B cell (primary cell): ENCODE data around the gene TENM4. TPM values are rescaled to one million over a fixed set of nuclear protein-coding genes. Genes with fewer than 3 reads are reported as not detected.

ENCODE experiments used
- ATAC-seq: fragments of 200-7000 bp; cut with Tn5 transposase; one replicate; pipeline ENCODE4 v1.10.0; 2021; ENCODE audit warnings: low read depth, mild to moderate bottlenecking, moderate number of reproducible peaks, moderate library complexity
- CTCF ChIA-PET: fragments of 350-600 bp; sonication (Branson Sonifier 250); formaldehyde crosslinking; loops from one replicate; lab custom pipeline; 2021; ENCODE audit warnings: antibody characterized with exemption, inconsistent platforms; lab: Charles Lee
- POLR2A ChIA-PET: fragments of 350-600 bp; sonication (Branson Sonifier 250); formaldehyde crosslinking; loops from one replicate; lab custom pipeline; 2021; ENCODE audit warnings: antibody characterized with exemption; lab: Charles Lee
- DNase-seq: peaks from one replicate; pipeline ENCODE4 v3.0.0; 2013
- H2AFZ ChIP-seq: 2 replicates; pipeline ENCODE4 v1.6.1; 2012; ENCODE audit warnings: mild to moderate bottlenecking, low read depth, low read length; ENCODE audit not compliant: insufficient read depth, poor library complexity, severe bottlenecking
- H3K27ac ChIP-seq, 2 donors: 1 replicate in 1 of 2; 2 replicates in 1 of 2; pipeline ENCODE4 v1.5.1; 2012 to 2013; ENCODE audit warnings: low read length in 2 of 2, mild to moderate bottlenecking in 2 of 2, moderate library complexity in 1 of 2
- H3K27me3 ChIP-seq, 4 experiments: fragments of 200-600 bp in 1 of 4; sonication (generic) in 1 of 4; replicated peaks in 1 of 4; 1 replicate in 2 of 4; 2 replicates in 2 of 4; pipeline versions ENCODE4 v1.6.1 to v1.7.0; 2013 to 2016; ENCODE audit warnings: low read length in 3 of 4, mild to moderate bottlenecking in 2 of 4, mixed read lengths in 1 of 4, moderate library complexity in 1 of 4; ENCODE audit not compliant: insufficient read depth in 4 of 4, control insufficient read depth in 3 of 4; ENCODE audit errors: control extremely low read depth in 1 of 4
- H3K36me3 ChIP-seq, 2 experiments: replicated peaks in 1 of 2; 1 replicate in 1 of 2; 2 replicates in 1 of 2; pipeline versions ENCODE4 v1.6.1 to v1.7.1; 2013; ENCODE audit warnings: low read length in 1 of 2; ENCODE audit not compliant: insufficient read depth in 2 of 2, control insufficient read depth in 1 of 2; ENCODE audit errors: control extremely low read depth in 1 of 2, extremely low read depth in 1 of 2
- H3K4me1 ChIP-seq, 2 donors: fragments of 200-600 bp in 1 of 2; sonication (generic) in 1 of 2; 1 replicate in 1 of 2; 2 replicates in 1 of 2; pipeline versions ENCODE4 v1.5.1 to v1.6.1; 2013 to 2017; ENCODE audit warnings: low read length in 2 of 2; ENCODE audit not compliant: control insufficient read depth in 2 of 2, insufficient read depth in 2 of 2
- H3K4me2 ChIP-seq: replicated peaks from 2 replicates; pipeline ENCODE3; 2012; ENCODE audit warnings: mild to moderate bottlenecking, low read depth, low read length; ENCODE audit not compliant: poor library complexity, severe bottlenecking
- H3K4me3 ChIP-seq, 5 experiments: fragments of 200-600 bp in 1 of 5; sonication (generic) in 1 of 5; 1 replicate in 3 of 5; 2 replicates in 2 of 5; pipeline versions ENCODE4 v1.5.1 to v1.7.0; 2011 to 2016; ENCODE audit warnings: low read length in 4 of 5, mild to moderate bottlenecking in 4 of 5, low read depth in 2 of 5, control low read depth in 1 of 5, moderate library complexity in 1 of 5; ENCODE audit not compliant: insufficient read depth in 1 of 5; ENCODE audit errors: control extremely low read depth in 1 of 5, extremely low read depth in 1 of 5
- H3K79me2 ChIP-seq: fragments of 200-600 bp; sonication (generic); one replicate; pipeline ENCODE4 v1.6.0; 2016; ENCODE audit warnings: low read length; ENCODE audit not compliant: control insufficient read depth, insufficient read depth
- H3K9ac ChIP-seq: fragments of 200-600 bp; sonication (generic); 2 replicates; pipeline ENCODE4 v1.6.1; 2017; ENCODE audit warnings: mild to moderate bottlenecking, low read length, moderate library complexity
- H3K9me3 ChIP-seq, 3 donors: one replicate each; pipeline versions ENCODE4 v1.6.1 to v1.7.1; 2013; ENCODE audit warnings: low read length in 2 of 3; ENCODE audit not compliant: control insufficient read depth in 2 of 3, insufficient read depth in 1 of 3; ENCODE audit errors: control extremely low read depth in 1 of 3
- H4K20me1 ChIP-seq: 2 replicates; pipeline ENCODE4 v1.6.0; 2012; ENCODE audit warnings: mild to moderate bottlenecking, low read length; ENCODE audit not compliant: insufficient read depth, control insufficient read depth, poor library complexity, severe bottlenecking
- H3K27ac Mint-ChIP-seq: one replicate; pipeline ENCODE4 v1.8.0; 2021; ENCODE audit warnings: mixed read lengths
- H3K27me3 Mint-ChIP-seq: one replicate; pipeline ENCODE4 v1.8.0; 2021; ENCODE audit warnings: mixed read lengths
- H3K4me1 Mint-ChIP-seq: one replicate; pipeline ENCODE4 v1.8.0; 2021; ENCODE audit warnings: mixed read lengths
- H3K4me3 Mint-ChIP-seq: one replicate; pipeline ENCODE4 v1.8.0; 2021; ENCODE audit warnings: mixed read lengths
- H3K9me3 Mint-ChIP-seq: one replicate; pipeline ENCODE4 v1.8.0; 2022; ENCODE audit warnings: mixed read lengths; ENCODE audit not compliant: insufficient read depth
- EZH2 ChIP-seq: IDR thresholded peaks from 2 replicates; pipeline ENCODE4 v1.6.1; 2012; ENCODE audit warnings: borderline replicate concordance, low read depth, mild to moderate bottlenecking, moderate library complexity, low read length; ENCODE audit not compliant: insufficient read depth, poor library complexity, severe bottlenecking
- WGBS: methylation state at CpG from one replicate; pipeline ENCODE4 v1.1.5; 2013; ENCODE audit warnings: missing lambda C conversion rate; ENCODE audit not compliant: insufficient coverage; 5-methylcytosine and 5-hydroxymethylcytosine counted together
- intact Hi-C: fragments of 100-400 bp; cut with micrococcal nuclease; formaldehyde crosslinking; loops from one replicate; pipeline ENCODE4 v1.10.0; 2022
- polyA plus RNA-seq: library from polyadenylated mRNA; depleted of rRNA; stranded (reverse); fragments of >200 nt; gene quantifications from 2 replicates; pipeline ENCODE4 v1.2.3, GENCODE V29; 2012
- total RNA-seq, 2 donors: library from RNA; stranded (reverse); fragments of 120-200 nt in 1 of 2; gene quantifications; 1 replicate in 1 of 2; 2 replicates in 1 of 2; pipeline versions ENCODE4 v1.2.3 to v1.2.4, GENCODE V29; 2013 to 2022
- TF ChIP-seq, protein P1 (sequence below): fragments of 200-600 bp; IDR thresholded peaks from one replicate; pipeline ENCODE4 v1.8.0; 2022; ENCODE audit warnings: antibody characterized with exemption, mild to moderate bottlenecking

The TENM4 gene
- total and polyA plus RNA-seq, 2 donors (not counting 1 experiment from before 2014, with no cell fraction given) = 0.09 to 5.7 TPM

DNA sequence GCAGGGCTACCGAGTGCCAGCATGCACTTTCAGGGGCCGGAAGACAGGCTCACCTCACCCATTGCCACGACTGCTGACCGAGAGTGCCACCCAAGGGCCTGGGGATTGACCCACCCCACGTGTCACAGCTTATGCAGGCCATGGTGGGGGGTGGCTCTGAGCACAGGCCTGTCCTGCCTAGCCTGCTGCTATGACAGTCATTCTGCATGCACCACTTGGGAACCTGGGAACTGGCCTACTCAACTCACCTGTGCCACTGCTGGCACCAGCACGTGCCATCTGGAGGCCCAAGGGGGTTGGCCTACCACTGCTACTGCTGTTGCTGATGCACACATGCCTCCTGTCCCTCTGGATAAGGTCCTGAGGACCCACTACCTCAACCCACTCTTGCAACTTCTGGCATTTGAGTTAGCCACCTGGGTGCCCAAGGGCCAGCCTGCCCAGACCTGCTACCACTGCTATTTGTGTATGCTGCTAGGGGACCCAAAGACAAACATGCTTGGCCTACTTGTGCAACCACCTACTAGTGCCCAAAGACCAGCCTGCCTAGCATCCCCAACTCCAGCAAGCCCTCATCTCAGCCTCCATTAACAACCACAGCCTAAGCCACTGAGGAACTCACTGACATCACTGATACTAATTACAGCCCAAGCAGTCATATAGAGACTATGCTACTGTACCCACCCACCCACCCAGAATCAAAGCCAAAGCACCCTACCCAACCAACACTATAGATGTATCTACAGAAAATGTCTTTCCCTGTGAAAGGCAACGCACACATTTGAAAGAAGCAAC, 807.1 kb downstream of the TENM4 start:
- POLR2A ChIA-PET = no interaction called here
- Histone ChIP-seq H2AFZ (no peak overlapping the region), H3K36me3 (no peaks in the 10 kb centered on the region), H3K79me2 (no peaks in the 10 kb centered on the region), H3K9ac (no peak overlapping the region), H3K4me1 (no peaks in the 10 kb centered on the region), H4K20me1 (no peaks in the 10 kb centered on the region), H3K4me3 (no peak overlapping the region), H3K27ac (no peak overlapping the region), H3K27me3 (peaks cover 0 to 24% (median 4%) of the 10 kb centered on the region in 4 experiments), H3K9me3 (peaks cover 0 to 39% (median 22%) of the 10 kb centered on the region in 3 donors), H3K4me2 (no peak overlapping the region)
- DNase-seq (no peak), ATAC-seq (no peak)
- Mint-ChIP-seq H3K9me3 (peaks cover 11% of the 10 kb centered on the region), H3K27me3 (peaks cover 19% of the 10 kb centered on the region), H3K4me3 (no peak overlapping the region), H3K27ac (no peak overlapping the region), H3K4me1 (no peaks in the 10 kb centered on the region)
- no peak for TF ChIP-seq EZH2
- TF ChIP-seq, protein P1, sequence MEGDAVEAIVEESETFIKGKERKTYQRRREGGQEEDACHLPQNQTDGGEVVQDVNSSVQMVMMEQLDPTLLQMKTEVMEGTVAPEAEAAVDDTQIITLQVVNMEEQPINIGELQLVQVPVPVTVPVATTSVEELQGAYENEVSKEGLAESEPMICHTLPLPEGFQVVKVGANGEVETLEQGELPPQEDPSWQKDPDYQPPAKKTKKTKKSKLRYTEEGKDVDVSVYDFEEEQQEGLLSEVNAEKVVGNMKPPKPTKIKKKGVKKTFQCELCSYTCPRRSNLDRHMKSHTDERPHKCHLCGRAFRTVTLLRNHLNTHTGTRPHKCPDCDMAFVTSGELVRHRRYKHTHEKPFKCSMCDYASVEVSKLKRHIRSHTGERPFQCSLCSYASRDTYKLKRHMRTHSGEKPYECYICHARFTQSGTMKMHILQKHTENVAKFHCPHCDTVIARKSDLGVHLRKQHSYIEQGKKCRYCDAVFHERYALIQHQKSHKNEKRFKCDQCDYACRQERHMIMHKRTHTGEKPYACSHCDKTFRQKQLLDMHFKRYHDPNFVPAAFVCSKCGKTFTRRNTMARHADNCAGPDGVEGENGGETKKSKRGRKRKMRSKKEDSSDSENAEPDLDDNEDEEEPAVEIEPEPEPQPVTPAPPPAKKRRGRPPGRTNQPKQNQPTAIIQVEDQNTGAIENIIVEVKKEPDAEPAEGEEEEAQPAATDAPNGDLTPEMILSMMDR = no peak
- CTCF ChIA-PET = interaction anchor here (2.9 kb wide), 1 partner anchor 13 kb away, joined by 15 read pairs; no protein-coding TSS in a partner anchor
- 75% methylated on average over 6 of the region's 7 CpGs for WGBS
- intact Hi-C loops = no loop called here
